GM21737 (cell line): Measurements from ENCODE around the gene THAP5.
A peak's percentile ranks its signal among the peaks of the same experiment; 100 is the strongest.

Experiments used
- ATAC-seq: cut with Tn5 transposase; IDR thresholded peaks from one replicate; pipeline ENCODE4 v1.9.1; 2021; ENCODE audit warnings: mild to moderate bottlenecking, moderate library complexity; ENCODE audit not compliant: unreplicated experiment

The THAP5 gene

GRCh38 chr7:108569381-108570145, at the start of gene THAP5, which contains the start of gene DNAJB9:
Gene THAP5 (minus strand): TSS chr7:108569706. CDS start chr7:108569569, 137 bp downstream.
Gene DNAJB9 (plus strand): TSS chr7:108569874. CDS start chr7:108571727, 1,853 bp downstream.
- peak; percentile 92 for ATAC-seq

- ATAC-seq, result no peak
Observed at GRCh38 chr7:108618056-108618455, 48.5 kb upstream of the THAP5 start.

- ATAC-seq, result no peak
Observed at GRCh38 chr7:108614896-108615295, 45.4 kb upstream of the THAP5 start.

- ATAC-seq, result no peak
Observed at GRCh38 chr7:108613949-108614381, 44.5 kb upstream of the THAP5 start.

GRCh38 chr7:108613147-108613948, 43.8 kb upstream of the THAP5 start:
- ATAC-seq, result peak; percentile 53

GRCh38 chr7:108611268-108611667, 41.8 kb upstream of the THAP5 start:
- no peak for ATAC-seq

GRCh38 chr7:108609643-108610042, 40.1 kb upstream of the THAP5 start:
- ATAC-seq, result no peak

- ATAC-seq, result no peak
Observed at GRCh38 chr7:108605559-108606201, 36.2 kb upstream of the THAP5 start.

GRCh38 chr7:108604307-108605077, 35.0 kb upstream of the THAP5 start:
- ATAC-seq, result no peak

- no peak for ATAC-seq
Observed at GRCh38 chr7:108603656-108604306, 34.3 kb upstream of the THAP5 start.

- ATAC-seq, result no peak
Observed at GRCh38 chr7:108600399-108600798, 30.9 kb upstream of the THAP5 start.

- ATAC-seq, result no peak
Observed at GRCh38 chr7:108598914-108599580, 29.5 kb upstream of the THAP5 start.

GRCh38 chr7:108598153-108598552, 28.6 kb upstream of the THAP5 start:
- no peak for ATAC-seq

GRCh38 chr7:108596560-108596959, 27.1 kb upstream of the THAP5 start:
- ATAC-seq, result no peak

GRCh38 chr7:108592646-108593201, 23.2 kb upstream of the THAP5 start:
- ATAC-seq, result no peak

- ATAC-seq, result no peak
Observed at GRCh38 chr7:108590606-108591005, 21.1 kb upstream of the THAP5 start.

GRCh38 chr7:108589874-108590273, 20.4 kb upstream of the THAP5 start:
- no peak for ATAC-seq

GRCh38 chr7:108589199-108589598, 19.7 kb upstream of the THAP5 start:
- ATAC-seq, result no peak

GRCh38 chr7:108586274-108586710, 16.8 kb upstream of the THAP5 start:
- ATAC-seq, result no peak
